Osteocyte (in vitro differentiated cells): ENCODE measurements around the gene RIC8A. TPM values are rescaled to one million over a fixed set of nuclear protein-coding genes. Genes with fewer than 3 reads are reported as not detected.

ENCODE experiments used
- DNase-seq: peaks from one replicate; pipeline ENCODE4 v3.0.0; 2021; ENCODE audit warnings: mixed read lengths; ENCODE audit not compliant: unreplicated experiment; ENCODE audit errors: extremely low spot score
- H3K27ac Mint-ChIP-seq: one replicate; pipeline ENCODE4 v1.8.0; 2021; ENCODE audit warnings: mild to moderate bottlenecking, mixed read lengths; ENCODE audit not compliant: unreplicated experiment
- H3K27me3 Mint-ChIP-seq: one replicate; pipeline ENCODE4 v1.8.0; 2021; ENCODE audit warnings: mixed read lengths; ENCODE audit not compliant: unreplicated experiment
- H3K36me3 Mint-ChIP-seq: one replicate; pipeline ENCODE4 v1.8.0; 2021; ENCODE audit warnings: mixed read lengths; ENCODE audit not compliant: unreplicated experiment
- H3K4me1 Mint-ChIP-seq: one replicate; pipeline ENCODE4 v1.8.0; 2021; ENCODE audit warnings: mixed read lengths; ENCODE audit not compliant: unreplicated experiment
- H3K4me3 Mint-ChIP-seq: one replicate; pipeline ENCODE4 v1.8.0; 2021; ENCODE audit warnings: mild to moderate bottlenecking, moderate library complexity, mixed read lengths; ENCODE audit not compliant: unreplicated experiment
- H3K9me3 Mint-ChIP-seq: one replicate; pipeline ENCODE4 v1.8.0; 2021; ENCODE audit warnings: mixed read lengths; ENCODE audit not compliant: unreplicated experiment
- total RNA-seq: library from RNA; stranded (reverse); gene quantifications from 2 replicates; pipeline ENCODE4 v1.2.1, GENCODE V29; 2021
- TF ChIP-seq, protein P1 (sequence below): fragments of 200-600 bp; sonication (generic); IDR thresholded peaks from 2 replicates; pipeline ENCODE4 v1.5.0; 2021; ENCODE audit warnings: antibody characterized with exemption, mild to moderate bottlenecking, moderate library complexity

Gene RIC8A
- total RNA-seq, 1 donor from 2014 or later: 125 TPM

DNA sequence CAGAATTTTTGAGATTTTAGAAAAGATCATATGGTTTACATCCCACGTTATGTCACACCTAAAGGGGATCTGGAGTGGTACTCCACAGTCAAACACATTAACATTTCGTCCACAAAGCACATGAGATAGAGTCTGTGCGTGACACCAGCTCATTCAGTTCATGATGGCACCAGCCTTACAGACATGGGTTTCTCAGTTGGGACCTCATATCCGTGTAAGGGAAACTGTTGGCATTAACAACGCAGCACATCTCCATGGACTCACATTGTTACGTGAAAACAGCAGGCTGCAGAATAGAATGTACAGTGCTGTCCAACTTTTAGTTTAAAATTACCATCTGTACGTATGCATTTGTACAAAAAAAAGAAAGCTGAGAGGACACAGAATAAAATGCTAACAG is 14.0 kb downstream of the RIC8A start:
- DNase-seq: no peak
- TF ChIP-seq, protein P1, sequence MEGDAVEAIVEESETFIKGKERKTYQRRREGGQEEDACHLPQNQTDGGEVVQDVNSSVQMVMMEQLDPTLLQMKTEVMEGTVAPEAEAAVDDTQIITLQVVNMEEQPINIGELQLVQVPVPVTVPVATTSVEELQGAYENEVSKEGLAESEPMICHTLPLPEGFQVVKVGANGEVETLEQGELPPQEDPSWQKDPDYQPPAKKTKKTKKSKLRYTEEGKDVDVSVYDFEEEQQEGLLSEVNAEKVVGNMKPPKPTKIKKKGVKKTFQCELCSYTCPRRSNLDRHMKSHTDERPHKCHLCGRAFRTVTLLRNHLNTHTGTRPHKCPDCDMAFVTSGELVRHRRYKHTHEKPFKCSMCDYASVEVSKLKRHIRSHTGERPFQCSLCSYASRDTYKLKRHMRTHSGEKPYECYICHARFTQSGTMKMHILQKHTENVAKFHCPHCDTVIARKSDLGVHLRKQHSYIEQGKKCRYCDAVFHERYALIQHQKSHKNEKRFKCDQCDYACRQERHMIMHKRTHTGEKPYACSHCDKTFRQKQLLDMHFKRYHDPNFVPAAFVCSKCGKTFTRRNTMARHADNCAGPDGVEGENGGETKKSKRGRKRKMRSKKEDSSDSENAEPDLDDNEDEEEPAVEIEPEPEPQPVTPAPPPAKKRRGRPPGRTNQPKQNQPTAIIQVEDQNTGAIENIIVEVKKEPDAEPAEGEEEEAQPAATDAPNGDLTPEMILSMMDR: no peak
- Mint-ChIP-seq H3K36me3 (peaks cover 17% of the 10 kb centered on the region), H3K9me3 (no peaks in the 10 kb centered on the region), H3K27ac (no peak overlapping the region), H3K27me3 (no peaks in the 10 kb centered on the region), H3K4me3 (no peak overlapping the region), H3K4me1 (peaks cover 4% of the 10 kb centered on the region)

DNA sequence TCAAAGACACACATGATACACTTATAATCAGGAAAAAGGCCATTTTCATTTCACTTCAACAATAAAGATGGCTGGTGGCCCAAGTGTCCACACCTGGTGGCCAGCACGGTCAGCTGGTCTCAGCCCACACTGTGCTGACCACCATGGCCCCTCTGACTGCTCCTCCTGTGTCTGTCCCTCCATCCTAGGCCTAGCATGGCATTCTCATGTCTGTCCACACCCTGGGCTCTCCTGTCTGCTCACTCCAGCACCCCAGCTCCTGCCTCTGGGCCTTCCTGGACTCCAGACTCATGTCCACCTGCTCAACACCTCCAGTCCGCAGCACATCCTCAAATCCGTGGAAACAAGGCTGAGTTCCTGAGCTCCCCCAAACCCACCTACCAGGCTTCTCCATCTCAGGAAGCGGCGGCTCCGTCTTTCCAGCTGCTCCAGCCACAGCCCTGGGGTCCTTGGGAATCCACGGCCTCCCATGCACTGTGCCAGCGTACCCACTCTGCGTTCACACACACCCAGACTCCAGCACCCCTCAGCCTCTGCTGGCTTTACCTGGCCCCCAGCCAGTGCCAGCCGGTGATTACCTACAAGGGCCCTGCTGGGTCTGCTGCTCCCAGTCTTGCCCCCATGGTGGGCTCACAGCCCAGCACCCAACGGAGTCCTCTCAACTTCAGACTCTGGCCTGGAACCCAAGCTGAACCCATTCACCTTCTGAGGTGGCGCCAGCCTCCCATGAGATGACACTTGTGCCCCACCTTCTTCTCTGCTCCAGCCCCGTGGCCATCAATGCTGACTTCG is 14.7 kb downstream of the RIC8A start:
- Mint-ChIP-seq H3K4me3 (no peak overlapping the region), H3K27ac (no peak overlapping the region), H3K9me3 (no peaks in the 10 kb centered on the region), H3K36me3 (peaks cover 17% of the 10 kb centered on the region), H3K4me1 (peaks cover 4% of the 10 kb centered on the region), H3K27me3 (no peaks in the 10 kb centered on the region)
- no peak for DNase-seq
- TF ChIP-seq, protein P1: no peak

DNA sequence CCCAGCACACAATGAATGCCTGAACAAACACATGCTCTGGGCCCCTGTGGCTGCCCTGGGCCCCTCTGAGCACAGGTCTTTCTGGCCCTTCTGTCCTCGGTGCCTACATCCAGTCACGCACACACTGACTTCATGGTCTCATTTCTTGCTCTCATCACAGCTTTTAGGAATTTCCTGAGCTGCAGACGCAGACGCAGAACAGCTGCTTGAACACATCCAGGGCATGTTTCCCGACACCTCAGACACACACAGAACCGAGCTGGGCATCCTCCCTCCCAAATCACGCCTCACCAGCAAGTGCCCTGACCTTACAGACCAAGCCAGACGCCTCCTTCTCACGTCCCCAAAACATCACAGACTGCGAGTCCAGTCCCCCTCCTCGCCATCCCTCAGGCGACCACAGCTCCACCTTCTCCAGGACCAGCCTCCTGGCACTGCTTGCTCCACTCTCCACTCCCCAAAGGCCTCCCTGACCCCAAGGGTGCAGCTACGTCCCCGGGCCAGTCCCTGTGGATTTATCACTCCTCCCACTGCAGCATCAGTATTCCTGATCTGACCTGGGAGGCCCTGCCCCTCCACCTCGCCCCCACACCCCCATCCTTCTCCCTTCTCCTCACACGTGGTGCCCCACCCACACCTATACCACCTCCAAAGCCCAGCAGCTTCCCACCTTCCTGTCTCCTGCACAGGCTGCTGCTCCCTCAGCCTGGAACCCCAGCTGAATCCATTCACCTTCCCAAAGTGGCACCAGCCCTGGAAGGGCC is 15.7 kb downstream of the RIC8A start:
- Mint-ChIP-seq H3K4me3 (no peak overlapping the region), H3K27me3 (no peaks in the 10 kb centered on the region)
- DNase-seq: no peak

DNA sequence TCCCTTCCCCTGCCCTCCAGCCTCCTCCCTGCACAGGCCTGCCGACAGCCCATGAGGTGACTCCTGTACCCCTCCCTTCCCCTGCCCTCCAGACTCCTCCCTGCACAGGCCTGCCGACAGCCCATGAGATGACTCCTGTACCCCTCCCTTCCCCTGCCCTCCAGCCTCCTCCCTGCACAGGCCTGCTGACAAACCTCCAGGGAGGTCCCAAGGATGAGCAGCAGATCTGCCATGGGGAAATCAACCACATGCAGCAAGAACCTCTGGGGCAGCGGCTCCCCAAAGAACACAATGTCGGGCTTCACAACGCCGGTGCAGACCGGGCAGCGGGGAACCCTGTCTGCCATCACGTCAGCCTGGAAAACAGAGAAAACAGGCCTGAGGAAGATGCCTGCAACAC is 16.4 kb downstream of the RIC8A start:
- TF ChIP-seq, protein P1: no peak
- peaks cover 4% of the 10 kb centered on the region for H3K4me1 Mint-ChIP-seq
- H3K27ac Mint-ChIP-seq: no peak overlapping the region
- H3K9me3 Mint-ChIP-seq: no peaks in the 10 kb centered on the region
- H3K36me3 Mint-ChIP-seq: peaks cover 19% of the 10 kb centered on the region
- H3K4me3 Mint-ChIP-seq: no peak overlapping the region
- H3K27me3 Mint-ChIP-seq: no peaks in the 10 kb centered on the region
- DNase-seq: no peak

More for the DNA sequence above, 15.7 kb downstream of the RIC8A start:
- Mint-ChIP-seq H3K36me3 (peaks cover 17% of the 10 kb centered on the region), H3K27ac (no peak overlapping the region), H3K9me3 (no peaks in the 10 kb centered on the region), H3K4me1 (peaks cover 4% of the 10 kb centered on the region)
- TF ChIP-seq, protein P1: no peak

DNA sequence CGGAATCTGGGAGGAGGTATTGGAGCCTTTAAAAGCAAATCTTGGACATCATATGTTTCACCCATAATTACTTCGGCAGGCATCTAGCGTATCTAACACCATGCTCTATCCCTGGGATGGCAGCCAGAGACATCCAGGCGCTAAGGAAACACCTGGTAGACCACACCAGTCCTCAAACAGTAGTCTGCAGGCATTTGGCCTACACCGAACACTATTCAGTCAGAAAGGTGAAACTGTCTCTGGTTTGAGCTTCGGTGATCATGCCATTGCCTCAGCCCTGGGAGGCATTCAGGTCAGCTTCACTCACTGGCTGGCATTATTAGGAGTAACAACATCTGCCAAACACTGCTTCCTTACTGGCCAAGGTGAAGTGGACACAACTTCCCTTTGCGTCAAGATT is 16.9 kb downstream of the RIC8A start:
- Mint-ChIP-seq H3K36me3 (peaks cover 16% of the 10 kb centered on the region), H3K9me3 (no peaks in the 10 kb centered on the region), H3K27me3 (no peaks in the 10 kb centered on the region), H3K27ac (no peak overlapping the region), H3K4me1 (peaks cover 4% of the 10 kb centered on the region), H3K4me3 (no peak overlapping the region)
- TF ChIP-seq, protein P1: no peak
- DNase-seq: no peak
